Lower leg skin (tissue), 4 donors: ENCODE data around the gene GPS1. TPM values are rescaled to one million over a fixed set of nuclear protein-coding genes. Genes with fewer than 3 reads are reported as not detected.

Experiments used
- DNase-seq, 2 donors: peaks; one replicate each; pipeline ENCODE4 v3.0.0-alpha.2; 2019; ENCODE audit warnings: low spot score in 2 of 2
- H3K4me3 ChIP-seq: fragments of 200-600 bp; sonication (generic); 2 replicates; pipeline ENCODE4 v1.5.1; 2017; ENCODE audit warnings: mild to moderate bottlenecking, low read depth; ENCODE audit not compliant: poor library complexity, severe bottlenecking
- CTCF ChIP-seq, 3 donors: fragments of 450-650 bp; IDR thresholded peaks; one replicate each; pipeline ENCODE4 v1.5.1; 2016; ENCODE audit warnings: antibody characterized with exemption in 3 of 3, mild to moderate bottlenecking in 3 of 3, moderate library complexity in 2 of 3
- POLR2A ChIP-seq, 2 donors: fragments of 450-650 bp; IDR thresholded peaks; one replicate each; pipeline ENCODE4 v1.6.1; 2016 to 2017; ENCODE audit warnings: antibody characterized with exemption in 2 of 2, mild to moderate bottlenecking in 1 of 2, moderate library complexity in 1 of 2
- WGBS, 2 donors: methylation state at CpG; one replicate each; pipeline ENCODE4 v1.1.5; 2018; 5-methylcytosine and 5-hydroxymethylcytosine counted together
- intact Hi-C: fragments of 100-400 bp; cut with DNase I; formaldehyde crosslinking; loops from one replicate; pipeline ENCODE4 v1.15.0; 2023; ENCODE audit warnings: low total_unique reads
- total RNA-seq, 4 donors: library from RNA; depleted of rRNA; stranded (reverse); fragments of >200 nt; gene quantifications; one replicate each; pipeline ENCODE4 v1.1.0, GENCODE V29; 2016

Gene GPS1
- total RNA-seq, 4 donors from 2014 or later, result 57.2 to 99.3 (median 79.1) TPM

- intact Hi-C loops, result no loop called here
- H3K4me3 ChIP-seq, result no peak overlapping the region
- no peak for DNase-seq
- TF ChIP-seq CTCF (IDR thresholded peaks at IDR 0.05) (no peak), POLR2A (IDR thresholded peaks at IDR 0.05) (no peak)
- WGBS, 2 donors, result 48 to 61% methylated on average over 5 to 7 of the region's 10 CpGs
Observed at GRCh38 chr17:82101301-82101715, 49.6 kb downstream of the GPS1 start.

- whole genome bisulfite sequencing, 2 donors, result 68 to 75% methylated on average over 16 to 18 of the region's 18 CpGs
- DNase-seq, result no peak
- no peak for TF ChIP-seq CTCF (IDR thresholded peaks at IDR 0.05)
- TF ChIP-seq POLR2A (IDR thresholded peaks at IDR 0.05), result no peak
- intact Hi-C loops, result no loop called here
- H3K4me3 ChIP-seq, result no peak overlapping the region
Observed at GRCh38 chr17:82101767-82102679, 50.3 kb downstream of the GPS1 start.

- H3K4me3 ChIP-seq, result no peak overlapping the region
- TF ChIP-seq CTCF (IDR thresholded peaks at IDR 0.05), result no peak
- no peak for TF ChIP-seq POLR2A (IDR thresholded peaks at IDR 0.05)
- intact Hi-C loops, result no loop called here
- peak in 1 of 2 donors; percentile 53 for DNase-seq
- WGBS, 2 donors, result 31 to 44% methylated on average over 22 to 24 of the region's 24 CpGs
Observed at GRCh38 chr17:82103553-82104451, 52.1 kb downstream of the GPS1 start.

- 79 to 92% methylated on average over 11 of the region's 11 CpGs for WGBS, 2 donors
- no peak overlapping the region for H3K4me3 ChIP-seq
- intact Hi-C loops, result no loop called here
- DNase-seq, result no peak
- TF ChIP-seq CTCF (IDR thresholded peaks at IDR 0.05), result no peak
- TF ChIP-seq POLR2A (IDR thresholded peaks at IDR 0.05), result no peak
Observed at GRCh38 chr17:82104797-82105416, 53.2 kb downstream of the GPS1 start.

GRCh38 chr17:82105417-82105881 is 53.8 kb downstream of the GPS1 start:
- intact Hi-C loops, result no loop called here
- H3K4me3 ChIP-seq, result no peak overlapping the region
- TF ChIP-seq POLR2A (IDR thresholded peaks at IDR 0.05) (no peak), CTCF (IDR thresholded peaks at IDR 0.05) (no peak)
- 78 to 86% methylated on average over 8 to 12 of the region's 13 CpGs for WGBS, 2 donors
- no peak for DNase-seq
